ENCODE measurements around the gene EP400.

Gene EP400

GRCh38 chr12:131986910-131987309 is 37.2 kb downstream of the EP400 start:
- H3K36me3 ChIP-seq (ENCODE audit: control insufficient read depth in 2 of 2, insufficient read depth in 1 of 2, low read length in 2 of 2) = peaks cover 20 to 78% of the 10 kb centered on the region in 2 experiments
- CTCF ChIA-PET = no interaction called here

GRCh38 chr12:131987552-131987951 is 37.8 kb downstream of the EP400 start:
- TF ChIP-seq ZNF174 (tag by site-specific recombination; IDR thresholded peaks at IDR 0.05) (no peak), ATF2 (tag by site-specific recombination; IDR thresholded peaks at IDR 0.05; ENCODE audit: low read depth) (no peak), ZNF433 (tag by site-specific recombination; IDR thresholded peaks at IDR 0.05; ENCODE audit: low read depth) (no peak)
- Histone ChIP-seq H3K4me1 (ENCODE audit: control insufficient read depth, insufficient read depth, low read length) (no peaks in the 10 kb centered on the region), H3K9me3 (ENCODE audit: control insufficient read depth, insufficient read depth, low read depth, low read length) (no peaks in the 10 kb centered on the region), H3K36me3 (ENCODE audit: control insufficient read depth in 2 of 2, insufficient read depth in 1 of 2, low read length in 2 of 2) (peaks cover 22 to 80% of the 10 kb centered on the region in 2 experiments), H3K4me3 (ENCODE audit: low read depth, low read length) (no peak overlapping the region), H3K27ac (ENCODE audit: extremely low read depth, low read depth, low read length) (no peak overlapping the region)
- CTCF ChIA-PET = no interaction called here
- POLR2A ChIA-PET = no interaction called here

More at GRCh38 chr12:131986910-131987309, 37.2 kb downstream of the EP400 start:
- POLR2A ChIA-PET = no interaction called here
- TF ChIP-seq ZNF707 (tag by site-specific recombination; IDR thresholded peaks at IDR 0.05) (no peak), HOXC10 (CRISPR knock-in tag; IDR thresholded peaks at IDR 0.05) (no peak), ZNF2 (tag by site-specific recombination; IDR thresholded peaks at IDR 0.05) (no peak), INSM2 (tag by site-specific recombination; IDR thresholded peaks at IDR 0.05) (no peak), ZNF24 (tag by site-specific recombination; IDR thresholded peaks at IDR 0.05) (no peak), ZBTB21 (tag by site-specific recombination; IDR thresholded peaks at IDR 0.05) (no peak), ZNF239 (tag by site-specific recombination; IDR thresholded peaks at IDR 0.05) (no peak), ZNF416 (tag by site-specific recombination; IDR thresholded peaks at IDR 0.05) (no peak)
- H3K9me3 ChIP-seq (ENCODE audit: control insufficient read depth, insufficient read depth, low read depth, low read length) = no peaks in the 10 kb centered on the region
- H3K27ac ChIP-seq (ENCODE audit: extremely low read depth, low read depth, low read length) = no peak overlapping the region
- H3K4me1 ChIP-seq (ENCODE audit: control insufficient read depth, insufficient read depth, low read length) = no peaks in the 10 kb centered on the region
- no peak overlapping the region for H3K4me3 ChIP-seq (ENCODE audit: low read depth, low read length)

GRCh38 chr12:131988054-131988796 is 38.5 kb downstream of the EP400 start:
- TF ChIP-seq RBAK (tag by site-specific recombination; IDR thresholded peaks at IDR 0.05) (no peak), ZNF302 (tag by site-specific recombination; IDR thresholded peaks at IDR 0.05; ENCODE audit: low read depth) (no peak), ZIC2 (tag by site-specific recombination; IDR thresholded peaks at IDR 0.05) (peak; percentile 88), ZNF639 (tag by site-specific recombination; IDR thresholded peaks at IDR 0.05) (no peak), TCF7L2 (IDR thresholded peaks at IDR 0.05; ENCODE audit: borderline replicate concordance, low read depth, low read length) (no peak), ZNF140 (tag by site-specific recombination; IDR thresholded peaks at IDR 0.05) (no peak), ZBTB1 (tag by site-specific recombination; IDR thresholded peaks at IDR 0.05) (no peak), SETDB1 (IDR thresholded peaks at IDR 0.05; ENCODE audit: insufficient read length, low read length) (no peak)
- ChIA-PET POLR2A (no interaction called here), CTCF (no interaction called here)
- no peak overlapping the region for H3K27ac ChIP-seq (ENCODE audit: extremely low read depth, low read depth, low read length)
- H3K9me3 ChIP-seq (ENCODE audit: control insufficient read depth, insufficient read depth, low read depth, low read length) = no peaks in the 10 kb centered on the region
- H3K4me3 ChIP-seq (ENCODE audit: low read depth, low read length) = no peak overlapping the region
- peaks cover 25 to 82% of the 10 kb centered on the region in 2 experiments for H3K36me3 ChIP-seq (ENCODE audit: control insufficient read depth in 2 of 2, insufficient read depth in 1 of 2, low read length in 2 of 2)
- no peaks in the 10 kb centered on the region for H3K4me1 ChIP-seq (ENCODE audit: control insufficient read depth, insufficient read depth, low read length)
